ENCODE measurements around the gene ACTN4.

Gene ACTN4

GRCh38 chr19:38635483-38636399, 11.7 kb upstream of the ACTN4 start:
- no peak for DNase-seq (ENCODE audit: low spot score)

GRCh38 chr19:38638461-38638860, 9.0 kb upstream of the ACTN4 start:
- DNase-seq (ENCODE audit: low spot score), result no peak

- DNase-seq (ENCODE audit: low spot score), result no peak
These were observed 7.8 kb upstream of the ACTN4 start for GRCh38 chr19:38639679-38640078.

GRCh38 chr19:38640368-38640767, 7.1 kb upstream of the ACTN4 start:
- no peak for DNase-seq (ENCODE audit: low spot score)

- no peak for DNase-seq (ENCODE audit: low spot score)
These were observed 5.3 kb upstream of the ACTN4 start for GRCh38 chr19:38642176-38642575.

GRCh38 chr19:38644719-38645118, 2.7 kb upstream of the ACTN4 start:
- no peak for DNase-seq (ENCODE audit: low spot score)

GRCh38 chr19:38647966-38648768, 718 bp downstream of the ACTN4 start:
- DNase-seq (ENCODE audit: low spot score), result no peak

GRCh38 chr19:38648769-38649304, 1.4 kb downstream of the ACTN4 start:
- DNase-seq (ENCODE audit: low spot score), result no peak

- no peak for DNase-seq (ENCODE audit: low spot score)
These were observed 2.1 kb downstream of the ACTN4 start for GRCh38 chr19:38649305-38650171.

GRCh38 chr19:38650172-38650775, 2.8 kb downstream of the ACTN4 start:
- DNase-seq (ENCODE audit: low spot score), result no peak

GRCh38 chr19:38650911-38651584, 3.6 kb downstream of the ACTN4 start:
- DNase-seq (ENCODE audit: low spot score), result no peak

- DNase-seq (ENCODE audit: low spot score), result no peak
These were observed 5.7 kb downstream of the ACTN4 start for GRCh38 chr19:38653028-38653571.

GRCh38 chr19:38654628-38655055, 7.2 kb downstream of the ACTN4 start:
- no peak for DNase-seq (ENCODE audit: low spot score)

- DNase-seq (ENCODE audit: low spot score), result no peak
These were observed 7.8 kb downstream of the ACTN4 start for GRCh38 chr19:38655148-38655824.

GRCh38 chr19:38656171-38656981, 8.9 kb downstream of the ACTN4 start:
- no peak for DNase-seq (ENCODE audit: low spot score)

- no peak for DNase-seq (ENCODE audit: low spot score)
These were observed 10.3 kb downstream of the ACTN4 start for GRCh38 chr19:38657633-38658222.

GRCh38 chr19:38658462-38659306, 11.2 kb downstream of the ACTN4 start:
- no peak for DNase-seq (ENCODE audit: low spot score)

GRCh38 chr19:38660724-38661123, 13.3 kb downstream of the ACTN4 start:
- DNase-seq (ENCODE audit: low spot score), result no peak
